ENCODE data around the gene WSCD1.

The WSCD1 gene

DNA sequence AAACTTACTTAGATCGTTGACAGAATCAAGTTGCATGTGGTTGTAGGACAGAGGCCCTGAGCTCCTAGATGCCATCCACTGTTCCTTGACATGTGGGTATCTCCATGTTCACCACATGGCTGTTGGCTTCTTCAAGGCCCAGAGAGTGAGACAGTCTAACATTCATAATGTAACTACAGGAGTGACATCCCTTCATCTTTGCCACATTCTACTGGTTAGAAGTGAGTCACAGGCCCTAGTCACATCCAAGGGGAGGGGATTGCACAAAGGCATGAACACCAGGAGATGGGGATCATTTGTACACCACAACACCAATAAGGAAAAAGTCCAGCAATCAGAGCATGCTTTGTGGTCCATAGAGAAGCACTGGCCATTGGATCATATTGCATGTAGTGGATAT is 56.6 kb downstream of the WSCD1 start:
- no peak for TF ChIP-seq CTCF (IDR thresholded peaks at IDR 0.05; ENCODE audit: insufficient read depth, low read depth, low read length, missing control alignments)
- no peak for DNase-seq (ENCODE audit: low read depth)
- H3K4me3 ChIP-seq (ENCODE audit: low read depth, low read length), result no peak overlapping the region

GRCh38 chr17:6134721-6135120 is 64.5 kb downstream of the WSCD1 start:
- DNase-seq (ENCODE audit: low read depth), result no peak
- no peak overlapping the region for H3K4me3 ChIP-seq (ENCODE audit: low read depth, low read length)
- no peak for TF ChIP-seq CTCF (IDR thresholded peaks at IDR 0.05; ENCODE audit: insufficient read depth, low read depth, low read length, missing control alignments)

DNA sequence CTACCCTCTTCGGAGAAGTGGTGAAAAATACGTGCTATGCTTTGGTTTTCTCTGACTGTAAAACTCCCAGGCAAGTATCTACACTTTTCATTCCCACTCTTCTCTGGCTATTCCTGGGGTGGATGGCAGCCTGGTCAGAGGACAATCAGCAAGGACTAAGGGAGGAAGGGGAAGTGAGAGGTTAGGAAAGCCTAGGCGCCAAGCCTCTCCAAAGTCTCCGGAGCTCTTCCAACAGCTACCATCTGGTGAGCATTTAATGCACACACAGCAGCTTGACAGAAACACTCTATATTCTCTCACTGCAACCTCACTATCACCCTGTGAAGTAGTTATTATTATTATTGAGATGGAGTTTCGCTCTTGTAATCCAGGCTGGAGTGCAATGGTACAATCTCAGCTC is 65.1 kb downstream of the WSCD1 start:
- DNase-seq (ENCODE audit: low read depth), result no peak
- TF ChIP-seq CTCF (IDR thresholded peaks at IDR 0.05; ENCODE audit: insufficient read depth, low read depth, low read length, missing control alignments), result no peak
- no peak overlapping the region for H3K4me3 ChIP-seq (ENCODE audit: low read depth, low read length)

GRCh38 chr17:6135996-6136395 is 65.8 kb downstream of the WSCD1 start:
- DNase-seq (ENCODE audit: low read depth), result no peak
- no peak for TF ChIP-seq CTCF (IDR thresholded peaks at IDR 0.05; ENCODE audit: insufficient read depth, low read depth, low read length, missing control alignments)
- H3K4me3 ChIP-seq (ENCODE audit: low read depth, low read length), result no peak overlapping the region

DNA sequence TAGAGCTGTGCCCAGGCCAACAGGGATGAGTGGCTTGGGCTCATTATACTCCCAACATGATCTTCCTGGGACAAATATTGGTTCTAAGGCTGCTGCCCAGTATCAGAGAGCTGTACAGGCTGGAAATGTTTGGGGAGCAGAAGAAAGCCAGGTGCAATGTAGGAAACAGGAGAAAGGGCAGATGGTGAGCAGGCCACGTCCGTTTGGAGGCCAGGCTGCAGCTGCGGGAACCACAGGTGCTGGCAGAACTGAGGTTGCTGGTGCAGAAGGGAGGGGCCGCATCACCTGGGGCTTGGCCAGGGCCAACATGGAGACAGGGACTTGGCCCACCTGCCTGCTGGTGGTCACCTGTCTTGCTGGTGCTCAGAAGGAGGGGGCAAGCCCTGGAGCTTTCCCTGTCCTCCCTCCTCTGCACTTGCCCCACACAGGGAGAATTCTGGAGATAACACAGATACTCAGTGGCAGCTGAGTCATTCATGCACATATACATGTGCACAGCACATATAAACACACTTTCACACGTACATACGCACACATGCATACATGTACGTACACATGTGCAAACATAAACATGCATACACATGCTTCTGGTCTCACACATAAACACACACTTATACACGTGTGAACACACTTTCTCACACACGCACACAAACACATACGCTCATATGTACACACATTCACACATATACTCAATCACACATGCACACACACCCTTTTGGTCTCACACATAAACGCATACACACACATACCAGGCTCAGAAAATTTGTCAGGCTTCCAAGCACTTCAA is 67.7 kb downstream of the WSCD1 start:
- no peak for DNase-seq (ENCODE audit: low read depth)
- no peak overlapping the region for H3K4me3 ChIP-seq (ENCODE audit: low read depth, low read length)
- TF ChIP-seq CTCF (IDR thresholded peaks at IDR 0.05; ENCODE audit: insufficient read depth, low read depth, low read length, missing control alignments), result no peak

- TF ChIP-seq CTCF (IDR thresholded peaks at IDR 0.05; ENCODE audit: insufficient read depth, low read depth, low read length, missing control alignments), result no peak
- no peak for DNase-seq (ENCODE audit: low read depth)
- no peak overlapping the region for H3K4me3 ChIP-seq (ENCODE audit: low read depth, low read length)
These were observed 68.7 kb downstream of the WSCD1 start for GRCh38 chr17:6138761-6139446.
